ENCODE data around the gene HECA.
A peak's percentile ranks its signal among the peaks of the same experiment; 100 is the strongest.

Gene HECA

DNA sequence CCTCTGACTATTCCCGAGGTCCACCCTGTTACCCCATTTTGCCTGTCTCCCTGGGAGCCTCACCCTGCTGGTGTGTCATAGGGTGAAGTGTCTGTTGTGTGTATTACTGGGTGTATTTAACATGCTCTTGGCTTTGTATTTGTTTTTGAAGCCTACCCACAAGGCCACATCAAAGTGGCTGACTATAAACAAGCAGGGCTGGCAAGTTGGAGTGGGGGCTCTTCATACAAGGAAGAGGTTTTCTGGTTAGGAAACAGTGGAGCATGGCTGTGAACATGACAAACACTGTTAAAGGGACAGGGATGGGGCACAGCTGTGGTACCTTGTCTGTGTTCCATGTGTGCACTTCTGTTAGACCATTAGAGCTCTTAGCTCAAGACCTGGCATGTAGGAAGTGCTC lies 26.3 kb downstream of the HECA start:
- DNase-seq (ENCODE audit: low read depth in 2 of 2) = no peak

DNA sequence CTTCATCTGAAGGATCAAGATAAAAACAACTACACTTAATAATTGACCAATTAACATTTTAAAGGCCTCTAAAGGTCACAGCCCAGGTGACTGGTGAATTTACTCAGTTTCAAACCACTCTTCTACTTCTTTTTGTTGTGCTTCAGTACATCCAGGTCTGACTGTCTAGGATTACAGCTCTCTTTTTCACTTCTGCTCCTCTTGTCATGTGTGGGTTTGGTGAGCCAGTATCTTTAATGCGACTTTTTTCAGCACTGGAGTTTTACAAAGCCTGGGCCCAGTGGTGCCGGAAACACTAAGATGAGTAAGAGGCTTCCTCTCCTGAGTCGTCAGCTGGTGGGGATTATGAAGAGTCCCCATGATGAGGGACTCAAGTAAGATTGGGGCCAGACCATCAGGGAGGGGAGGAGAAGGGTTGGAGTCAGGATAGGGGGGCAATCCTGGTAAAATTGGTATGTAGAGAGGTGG lies 27.0 kb downstream of the HECA start:
- peak; percentile 42 to 59 for DNase-seq (ENCODE audit: low read depth in 2 of 2)

DNA sequence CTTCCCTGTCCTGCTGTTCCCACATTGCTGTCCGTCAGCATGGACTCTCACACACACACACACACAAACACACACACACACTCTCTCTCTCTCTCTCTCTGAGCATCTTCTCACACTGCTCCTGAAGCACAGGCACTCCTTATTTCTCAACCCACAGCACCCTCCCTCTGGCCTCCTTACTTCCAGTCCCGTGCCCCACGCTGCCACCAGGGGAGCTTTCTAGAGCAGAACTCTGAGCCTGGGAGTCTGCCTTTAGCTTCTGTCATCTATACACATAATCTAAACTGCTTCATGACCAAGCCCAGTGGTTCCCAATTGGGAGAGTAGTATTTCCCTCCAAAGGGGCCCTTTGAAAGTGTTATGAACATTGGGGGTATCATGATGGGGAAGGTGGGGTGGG lies 29.1 kb downstream of the HECA start:
- peak in 1 of 2 donors; percentile 48 for DNase-seq (ENCODE audit: low read depth in 2 of 2)

DNA sequence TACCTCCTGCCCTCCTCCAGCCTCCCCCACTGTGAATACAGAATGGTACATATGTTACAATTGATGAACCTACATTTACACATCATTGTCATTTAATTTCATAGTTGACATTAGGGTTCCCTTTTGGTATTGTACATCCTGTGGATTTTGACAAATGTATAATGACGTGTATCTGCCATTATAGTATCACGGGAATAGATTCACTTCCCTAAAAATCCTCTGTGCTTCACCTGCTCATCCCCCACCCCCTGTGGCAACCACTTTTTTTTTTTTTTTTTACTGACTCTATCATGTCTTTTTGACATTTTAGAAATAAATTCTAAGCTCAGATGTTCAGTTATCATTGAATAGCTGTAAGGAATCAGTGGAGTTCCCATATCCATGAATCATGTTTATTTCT lies 30.4 kb downstream of the HECA start:
- DNase-seq (ENCODE audit: low read depth in 2 of 2) = no peak

DNA sequence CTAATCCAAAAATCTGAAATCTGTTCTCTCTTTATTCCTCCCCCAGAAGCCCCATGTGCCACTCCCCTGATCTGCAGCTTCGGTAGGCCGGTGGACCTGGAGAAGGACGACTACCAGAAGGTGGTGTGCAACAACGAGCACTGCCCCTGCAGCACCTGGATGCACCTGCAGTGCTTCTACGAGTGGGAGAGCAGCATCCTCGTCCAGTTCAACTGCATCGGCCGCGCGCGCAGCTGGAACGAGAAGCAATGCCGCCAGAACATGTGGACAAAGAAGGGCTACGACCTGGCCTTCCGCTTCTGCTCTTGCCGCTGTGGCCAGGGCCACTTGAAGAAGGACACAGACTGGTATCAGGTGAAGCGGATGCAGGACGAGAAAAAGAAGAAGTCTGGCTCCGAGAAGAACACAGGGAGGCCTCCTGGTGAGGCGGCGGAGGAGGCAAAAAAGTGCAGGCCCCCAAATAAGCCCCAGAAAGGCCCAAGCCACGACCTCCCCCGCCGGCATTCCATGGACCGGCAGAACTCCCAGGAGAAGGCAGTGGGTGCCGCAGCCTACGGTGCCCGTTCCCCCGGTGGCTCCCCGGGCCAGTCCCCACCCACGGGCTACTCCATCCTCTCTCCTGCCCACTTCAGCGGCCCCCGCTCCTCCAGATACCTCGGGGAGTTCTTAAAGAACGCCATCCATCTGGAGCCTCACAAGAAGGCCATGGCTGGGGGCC lies 31.5 kb downstream of the HECA start:
- no peak for DNase-seq (ENCODE audit: low read depth in 2 of 2)

DNA sequence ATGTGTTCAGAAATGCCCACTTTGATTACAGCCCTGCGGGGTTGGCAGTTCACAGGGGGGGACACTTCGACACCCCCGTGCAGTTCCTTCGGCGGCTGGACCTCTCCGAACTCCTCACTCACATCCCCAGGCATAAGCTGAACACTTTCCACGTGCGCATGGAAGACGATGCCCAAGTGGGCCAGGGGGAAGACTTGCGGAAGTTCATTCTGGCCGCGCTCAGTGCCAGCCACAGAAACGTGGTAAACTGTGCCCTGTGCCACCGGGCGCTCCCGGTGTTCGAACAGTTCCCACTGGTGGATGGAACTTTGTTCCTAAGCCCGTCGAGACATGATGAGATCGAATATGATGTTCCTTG lies 32.1 kb downstream of the HECA start:
- DNase-seq (ENCODE audit: low read depth in 2 of 2) = no peak

DNA sequence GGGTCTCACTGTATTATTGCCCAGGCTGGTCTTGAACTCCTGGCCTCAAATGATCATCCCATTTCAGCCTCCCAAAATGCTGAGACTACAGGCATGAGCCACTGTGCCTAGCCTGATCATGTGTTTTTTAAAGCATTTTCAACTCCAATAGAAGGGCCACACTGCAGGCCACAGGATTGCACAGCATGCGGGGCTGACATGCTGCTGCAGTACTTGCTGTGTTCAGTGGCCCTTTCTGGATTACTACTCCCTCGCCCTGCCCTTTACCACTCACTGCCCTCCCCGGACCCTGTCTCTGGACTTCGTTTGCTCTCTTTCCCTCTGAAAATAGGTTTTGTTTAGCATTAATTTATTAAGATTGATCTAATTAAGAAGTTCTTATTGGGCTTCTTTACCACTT lies 37.3 kb downstream of the HECA start:
- no peak for DNase-seq (ENCODE audit: low read depth in 2 of 2)

DNA sequence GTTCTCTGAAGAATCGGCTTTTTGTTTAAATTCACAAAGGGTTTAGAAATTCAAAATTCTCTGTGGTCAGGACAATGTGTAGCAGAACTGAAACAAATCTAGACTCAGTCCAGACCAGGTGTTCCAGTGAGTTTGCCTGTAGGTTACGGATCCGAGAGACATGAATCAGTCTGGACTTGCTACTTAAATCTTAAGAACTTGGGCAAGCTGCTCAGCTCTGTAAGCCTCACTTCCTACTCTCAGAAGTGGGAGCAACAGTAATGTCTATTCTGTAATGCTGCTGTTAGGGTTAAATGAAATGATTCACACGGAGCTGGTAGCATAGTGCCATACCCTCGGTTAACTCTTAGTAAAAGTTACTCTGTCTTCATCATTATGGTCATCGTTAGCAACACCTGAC lies 37.7 kb downstream of the HECA start:
- DNase-seq (ENCODE audit: low read depth in 2 of 2) = no peak

DNA sequence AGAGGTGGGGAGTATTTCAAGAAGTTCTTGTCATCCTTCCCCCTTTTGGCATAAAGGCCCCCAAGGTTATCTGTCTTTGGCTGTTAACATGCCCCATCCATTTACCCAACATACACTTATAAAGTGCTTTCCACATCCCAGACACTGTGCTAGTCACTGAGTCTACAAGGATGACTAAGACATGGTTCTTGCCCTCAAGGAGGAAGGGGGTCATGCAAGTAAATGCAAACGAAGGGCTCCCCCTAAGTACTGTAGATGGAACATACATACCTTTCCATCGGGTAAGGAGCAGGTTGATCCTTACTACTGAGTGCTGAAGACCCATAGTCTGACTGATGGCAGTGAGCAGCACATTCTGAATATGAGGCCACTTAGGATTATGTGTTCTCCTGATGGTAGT lies 38.3 kb downstream of the HECA start:
- no peak for DNase-seq (ENCODE audit: low read depth in 2 of 2)

DNA sequence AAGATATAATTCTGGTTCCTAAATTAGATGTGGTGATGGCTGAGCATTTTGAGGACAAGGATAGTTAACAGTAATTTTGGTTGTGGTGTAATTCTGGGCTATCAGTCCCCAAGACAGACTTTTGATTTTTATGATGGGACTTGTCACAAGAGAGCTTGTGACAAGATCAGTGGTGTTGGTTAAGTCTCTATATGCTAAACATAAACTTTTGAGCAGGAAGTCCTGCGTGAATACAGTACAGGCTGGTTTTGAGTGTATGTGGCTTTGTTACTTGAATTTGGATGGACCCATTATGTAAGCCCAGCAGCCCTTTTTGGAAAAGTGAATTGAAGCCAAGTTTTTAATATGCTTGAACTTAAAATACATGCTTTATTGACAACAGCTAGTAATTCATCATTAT lies 38.9 kb downstream of the HECA start:
- DNase-seq (ENCODE audit: low read depth in 2 of 2) = no peak

DNA sequence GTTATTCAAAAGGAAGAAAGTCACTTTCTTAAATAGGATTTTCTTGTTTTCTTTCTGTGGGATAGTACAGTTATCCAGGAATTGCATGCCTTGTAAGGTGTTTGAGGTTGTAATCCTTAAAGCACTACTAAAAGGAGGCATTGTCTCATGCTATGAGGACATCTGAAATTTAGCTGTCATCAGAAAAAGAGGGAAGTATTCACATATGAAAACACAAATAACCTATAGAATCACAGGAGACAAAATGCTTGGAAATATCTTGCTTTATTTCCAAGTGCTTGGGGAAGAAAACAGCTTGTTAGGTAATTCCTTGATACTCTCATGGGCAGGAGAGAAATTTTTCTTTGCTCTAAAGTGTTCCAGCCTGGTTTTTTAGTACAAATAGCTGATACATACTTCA lies 40.1 kb downstream of the HECA start:
- no peak for DNase-seq (ENCODE audit: low read depth in 2 of 2)

DNA sequence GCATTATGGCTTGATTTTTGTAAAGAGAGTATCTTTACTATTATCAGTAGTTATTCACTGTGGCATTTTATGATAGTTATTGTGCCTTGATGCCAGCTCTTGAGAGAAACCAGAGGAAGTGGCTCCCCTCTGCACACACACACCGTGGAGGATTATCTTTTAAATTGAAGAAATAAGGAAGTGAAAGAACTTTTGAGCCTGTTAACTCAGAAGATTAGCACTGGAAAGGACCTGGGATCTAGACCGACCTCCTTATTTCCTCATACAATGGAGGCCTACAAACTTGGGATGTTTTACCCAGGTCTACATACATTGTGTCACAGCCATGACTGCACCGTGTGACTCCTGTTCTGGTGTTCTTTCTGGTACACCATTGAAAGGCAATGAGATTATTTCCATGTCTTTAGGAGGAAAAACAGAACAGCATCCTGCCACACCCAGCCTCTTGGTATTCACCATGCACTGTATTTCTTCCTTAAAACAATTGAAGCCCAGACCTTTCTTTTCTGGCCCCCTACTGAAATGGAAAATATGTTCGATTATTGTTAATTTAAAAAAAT lies 40.6 kb downstream of the HECA start:
- DNase-seq (ENCODE audit: low read depth in 2 of 2) = no peak

DNA sequence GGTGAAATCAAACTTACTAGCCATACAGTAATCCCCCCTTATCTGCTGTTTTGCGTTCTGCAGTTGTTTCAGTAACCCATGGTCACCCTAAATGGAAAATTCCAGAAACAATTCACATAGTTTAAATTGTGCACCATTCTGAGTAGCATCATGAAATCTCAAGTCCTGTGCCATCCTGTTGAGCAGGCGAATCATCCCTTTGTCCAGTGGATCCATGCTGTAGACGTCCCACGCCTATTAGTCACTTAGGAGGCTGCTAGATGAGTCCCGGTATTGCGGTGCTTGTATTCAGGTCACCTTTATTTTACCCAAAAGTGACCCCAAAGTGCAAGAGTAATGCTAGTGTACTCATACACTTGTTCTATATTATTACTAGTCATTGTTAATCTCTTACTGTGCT lies 46.4 kb downstream of the HECA start:
- DNase-seq (ENCODE audit: low read depth in 2 of 2) = no peak

DNA sequence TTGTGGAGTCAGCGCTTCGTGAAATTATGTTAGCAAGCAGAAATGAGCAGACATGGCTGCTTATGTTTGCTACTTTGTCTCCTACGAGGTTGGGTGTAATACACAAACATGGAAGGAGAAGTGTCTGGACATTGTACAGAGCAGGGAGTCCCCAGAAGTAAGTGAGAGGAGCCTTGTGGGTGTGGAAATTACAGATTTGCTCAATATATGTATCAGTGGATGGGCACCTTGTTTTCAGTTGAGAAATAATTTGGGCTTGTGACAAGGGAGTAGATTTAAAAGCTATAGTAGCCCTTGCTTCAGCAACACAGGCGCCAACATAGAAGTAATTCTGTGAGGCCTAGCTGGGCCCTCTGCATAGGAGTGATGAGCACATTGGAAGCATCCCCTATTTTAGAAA lies 49.2 kb downstream of the HECA start:
- no peak for DNase-seq (ENCODE audit: low read depth in 2 of 2)

DNA sequence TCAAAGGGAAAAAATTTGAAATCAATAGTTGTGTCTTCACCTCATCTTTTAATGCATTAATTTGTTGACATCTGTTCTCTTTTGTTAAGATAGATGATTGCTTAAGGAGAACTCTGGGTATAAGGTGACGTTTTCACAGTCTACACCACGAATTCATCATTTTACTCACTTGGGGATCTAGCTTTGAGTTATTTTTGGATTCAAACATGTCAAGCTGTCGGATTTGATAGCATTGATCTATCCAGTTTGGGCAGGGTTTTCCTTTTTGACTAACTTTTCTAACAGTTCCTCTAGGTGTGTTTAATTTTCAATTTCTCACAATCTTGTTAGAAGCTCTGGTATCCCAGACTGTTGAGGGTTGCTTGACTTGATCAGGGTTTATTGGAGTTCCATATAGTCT lies 49.6 kb downstream of the HECA start:
- no peak for DNase-seq (ENCODE audit: low read depth in 2 of 2)

DNA sequence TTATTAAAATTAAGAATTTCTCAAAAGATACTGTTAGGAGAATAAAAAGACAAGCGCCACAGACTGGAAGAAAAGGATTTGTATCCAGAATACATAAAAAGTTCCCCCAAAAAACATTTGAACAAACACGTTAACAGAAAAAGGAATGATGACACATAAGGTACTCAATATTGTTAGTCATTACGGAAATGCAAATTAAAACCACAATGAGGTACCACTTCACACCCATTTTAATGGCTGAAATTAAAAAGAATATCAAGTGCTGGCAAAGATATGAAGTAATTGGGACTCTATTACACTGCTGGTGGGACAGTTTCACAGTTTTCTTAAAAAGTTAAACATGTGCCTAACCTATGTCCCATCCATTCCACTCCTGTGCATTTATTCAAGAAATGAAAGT lies 51.4 kb downstream of the HECA start:
- DNase-seq (ENCODE audit: low read depth in 2 of 2) = no peak

DNA sequence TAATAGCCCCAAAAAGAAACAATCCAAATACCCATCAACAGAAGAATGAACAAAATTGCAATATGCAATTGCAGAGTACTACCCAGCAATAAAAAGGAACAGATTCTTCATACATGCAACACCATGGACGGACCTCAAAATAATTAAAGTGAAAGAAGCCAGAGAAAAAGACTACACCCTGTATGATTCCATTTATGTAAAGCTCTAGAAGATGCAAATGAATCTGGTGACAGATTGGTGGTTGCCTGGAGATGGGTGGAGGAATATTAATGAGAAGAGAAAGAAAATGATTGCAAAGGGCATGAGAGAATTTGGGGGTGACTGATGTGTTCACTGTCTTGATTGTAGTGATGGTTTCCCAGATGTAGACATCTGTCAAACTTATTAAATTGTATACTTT lies 51.8 kb downstream of the HECA start:
- DNase-seq (ENCODE audit: low read depth in 2 of 2) = no peak

DNA sequence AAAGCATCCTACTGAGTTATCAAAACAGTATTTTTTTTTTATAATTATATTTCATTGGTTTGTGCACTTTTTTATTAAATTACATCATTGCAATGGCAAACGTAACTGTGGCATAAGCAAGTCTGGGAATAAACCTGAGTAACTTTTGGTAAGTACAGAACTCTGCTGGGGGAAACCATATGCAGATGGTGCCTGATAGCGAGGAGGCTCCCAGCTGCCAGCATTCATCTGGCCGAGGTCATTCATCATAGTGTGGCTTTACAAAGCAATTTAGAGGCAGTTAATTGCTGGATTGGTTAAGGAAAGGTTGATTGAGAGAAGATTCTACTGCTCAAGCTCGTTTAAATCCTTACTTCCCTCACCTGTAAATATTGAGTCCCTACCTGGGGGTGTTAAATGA lies 52.6 kb downstream of the HECA start:
- DNase-seq (ENCODE audit: low read depth in 2 of 2) = no peak

DNA sequence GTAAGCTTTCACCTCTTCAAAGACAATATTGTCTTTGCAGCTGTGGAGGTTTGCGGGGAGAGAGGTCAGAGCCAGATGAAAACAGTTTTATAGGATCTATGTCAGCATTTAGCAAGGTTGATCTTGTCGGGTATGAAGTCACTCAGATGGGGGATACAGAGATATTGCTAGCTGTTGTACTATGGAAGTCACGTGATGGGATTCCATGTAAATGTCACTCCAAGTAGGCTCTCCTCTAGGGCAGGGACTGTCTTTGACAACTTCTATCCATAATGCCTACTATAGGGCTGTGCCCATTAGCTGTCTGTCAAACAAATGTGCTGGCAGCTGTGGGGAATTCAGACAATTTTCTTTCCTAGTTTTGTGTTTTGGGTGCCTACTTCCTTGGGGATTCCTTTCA lies 54.8 kb downstream of the HECA start:
- DNase-seq (ENCODE audit: low read depth in 2 of 2) = no peak

DNA sequence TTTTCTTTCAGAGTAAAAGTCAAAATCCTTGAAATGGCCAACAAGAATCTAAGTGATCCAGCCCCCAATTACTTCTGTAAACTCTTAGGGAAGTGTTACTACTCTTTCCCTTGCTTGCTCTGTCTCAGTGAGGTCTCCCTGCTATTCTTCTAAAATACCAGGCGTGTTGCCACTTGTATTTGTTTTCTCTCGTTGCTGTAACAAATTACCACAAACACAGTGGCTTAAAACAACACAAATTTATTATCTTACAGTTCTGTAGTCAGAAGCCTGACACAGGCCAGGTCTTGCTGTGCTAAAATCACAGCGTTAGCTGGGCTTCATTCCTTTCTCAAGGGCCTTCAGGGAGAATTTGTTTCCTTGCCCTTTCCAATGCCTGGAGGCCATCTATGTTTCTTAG lies 59.9 kb downstream of the HECA start:
- no peak for DNase-seq (ENCODE audit: low read depth in 2 of 2)

DNA sequence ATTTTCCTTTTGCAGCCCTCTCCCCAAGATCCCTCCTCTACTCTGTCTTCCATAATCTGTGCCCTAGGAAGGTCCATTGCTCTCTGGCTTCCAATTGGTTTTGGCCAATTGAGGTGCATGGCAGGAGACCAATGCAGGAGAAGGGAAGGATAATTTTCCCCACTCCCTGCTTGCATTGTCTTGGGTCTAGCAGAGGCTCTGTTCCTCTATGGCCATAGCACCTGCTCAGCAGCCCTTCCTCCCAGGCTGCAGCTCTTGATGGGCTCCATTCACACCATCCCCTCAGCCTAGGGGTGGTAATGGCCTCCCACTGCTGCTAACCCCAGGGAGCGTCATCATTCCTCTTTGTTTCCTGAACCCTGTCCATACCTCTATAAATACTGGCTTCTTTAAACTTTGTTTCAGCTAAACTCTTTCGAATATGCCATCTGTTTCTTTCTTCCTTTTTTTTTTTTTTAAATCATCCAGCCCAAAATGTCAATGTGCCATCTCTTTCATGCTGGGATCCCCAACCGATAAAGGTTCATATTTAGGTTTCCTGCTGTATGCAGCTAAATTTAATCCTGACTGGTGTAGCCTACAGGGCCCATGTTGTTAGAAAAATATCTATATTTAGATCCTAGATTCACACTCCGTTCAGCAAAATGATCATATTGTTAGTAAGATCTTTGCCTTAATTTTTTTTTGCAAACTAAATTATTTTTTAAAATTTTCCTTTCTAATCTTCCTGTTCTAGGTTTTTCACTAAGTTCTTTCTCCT lies 63.8 kb downstream of the HECA start:
- no peak for DNase-seq (ENCODE audit: low read depth in 2 of 2)

DNA sequence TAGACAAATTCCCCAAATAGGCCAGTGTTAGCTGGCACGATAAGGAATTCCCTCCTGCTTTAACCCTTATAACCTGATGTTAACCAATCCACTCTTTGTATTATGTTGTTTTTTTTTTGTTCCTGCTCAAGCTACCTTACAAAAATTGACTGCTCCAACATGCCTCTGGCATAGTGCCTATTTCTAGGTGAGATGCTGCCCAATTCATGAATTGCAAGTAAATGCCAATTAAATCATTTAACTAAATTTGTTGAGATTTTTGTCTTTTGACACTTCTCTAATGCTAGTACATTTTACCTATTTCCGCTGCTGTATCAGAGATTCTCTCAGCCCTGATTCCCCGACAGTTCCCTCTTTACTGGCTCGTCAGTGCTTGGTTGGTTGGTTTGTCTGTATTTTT lies 66.5 kb downstream of the HECA start:
- DNase-seq (ENCODE audit: low read depth in 2 of 2) = no peak

DNA sequence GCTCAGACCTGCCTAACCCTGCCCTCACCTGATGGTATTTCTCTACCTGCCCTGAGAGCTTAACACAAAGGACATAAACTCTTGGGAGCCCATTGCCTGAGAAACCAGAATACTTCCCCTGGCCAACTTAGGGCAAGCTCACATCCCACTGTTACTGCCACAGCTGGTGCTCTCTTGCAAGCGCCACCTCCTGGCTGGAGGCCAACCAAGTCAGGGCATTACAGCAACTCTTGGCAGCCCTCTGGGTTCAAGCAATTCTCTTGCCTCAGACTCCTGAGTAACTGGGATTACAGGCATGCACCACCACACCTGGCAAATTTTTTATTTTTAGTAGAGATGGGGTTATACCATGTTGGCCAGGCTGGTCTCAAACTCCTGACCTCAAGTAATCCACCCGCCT lies 70.1 kb downstream of the HECA start:
- DNase-seq (ENCODE audit: low read depth in 2 of 2) = no peak
